SU-DHL-6 (cell line): ENCODE results near the gene KRT36.

Experiments
- H2AFZ ChIP-seq: fragments of 200-600 bp; sonication (generic); 2 replicates; pipeline ENCODE4 v1.6.1; 2014; ENCODE audit warnings: low read depth, mild to moderate bottlenecking, moderate library complexity, mixed read lengths, antibody characterized with exemption, low read length; ENCODE audit not compliant: severe bottlenecking
- H3F3A ChIP-seq: fragments of 200-600 bp; shearing (Covaris generic); 2 replicates; pipeline ENCODE4 v1.6.0; 2016; ENCODE audit warnings: antibody characterized with exemption, mild to moderate bottlenecking; ENCODE audit not compliant: insufficient read depth
- H3K27ac ChIP-seq: fragments of 200-600 bp; sonication (generic); 2 replicates; pipeline ENCODE4 v1.5.1; 2016; ENCODE audit warnings: low read depth, mild to moderate bottlenecking, low read length, moderate library complexity, mixed read lengths
- H3K27me3 ChIP-seq: fragments of 200-600 bp; sonication (generic), shearing (Covaris generic); 2 replicates; pipeline ENCODE4 v1.6.0; 2014; ENCODE audit warnings: mild to moderate bottlenecking, low read length
- H3K36me3 ChIP-seq: fragments of 200-600 bp; sonication (generic); 2 replicates; pipeline ENCODE4 v1.6.1; 2014; ENCODE audit warnings: mild to moderate bottlenecking, low read length, mixed read lengths
- H3K4me2 ChIP-seq: fragments of 300-600, 200-600 bp; shearing (Covaris generic), sonication (generic); 2 replicates; pipeline ENCODE4 v1.6.0; 2014; ENCODE audit warnings: low read length, low read depth, mild to moderate bottlenecking; ENCODE audit not compliant: poor library complexity, severe bottlenecking
- H3K4me3 ChIP-seq: fragments of 200-600 bp; sonication (generic); 2 replicates; pipeline ENCODE4 v1.5.1; 2014; ENCODE audit warnings: antibody characterized with exemption, low read length, mild to moderate bottlenecking, mixed read lengths; ENCODE audit not compliant: insufficient read depth, poor library complexity, severe bottlenecking
- H3K79me2 ChIP-seq: fragments of 200-600 bp; sonication (generic); 2 replicates; pipeline ENCODE4 v1.6.1; 2014; ENCODE audit warnings: mild to moderate bottlenecking, low read length, moderate library complexity; ENCODE audit not compliant: insufficient read depth
- H3K9ac ChIP-seq: fragments of 200-600 bp; sonication (generic); 2 replicates; pipeline ENCODE4 v1.7.0; 2014; ENCODE audit warnings: mild to moderate bottlenecking, low read length
- H3K9me2 ChIP-seq: fragments of 200-600 bp; sonication (generic); replicated peaks from 2 replicates; pipeline ENCODE4 v1.6.1; 2014; ENCODE audit warnings: low read length; ENCODE audit not compliant: insufficient read depth
- H3K9me3 ChIP-seq: fragments of 200-600 bp; sonication (generic); 2 replicates; pipeline ENCODE4 v1.6.1; 2014; ENCODE audit warnings: low read length, mixed read lengths; ENCODE audit not compliant: insufficient read depth
- H4K20me1 ChIP-seq: fragments of 200-600 bp; sonication (generic); 2 replicates; pipeline ENCODE4 v1.6.1; 2014; ENCODE audit warnings: low read depth, mild to moderate bottlenecking, antibody characterized with exemption, low read length, moderate library complexity, mixed read lengths
- CTCF ChIP-seq: fragments of 200-600 bp; sonication (generic); IDR thresholded peaks from one replicate; pipeline ENCODE4 v1.5.1; 2017; ENCODE audit warnings: antibody characterized with exemption, mild to moderate bottlenecking, low read length, moderate library complexity; ENCODE audit not compliant: insufficient read depth, poor library complexity, severe bottlenecking
- EZH2phosphoT487 ChIP-seq: fragments of 200-600 bp; sonication (generic), shearing (Covaris generic); conservative IDR thresholded peaks from 2 replicates; pipeline ENCODE4 v1.6.1; 2018; ENCODE audit warnings: mild to moderate bottlenecking, antibody characterized with exemption, low read length, moderate library complexity, mixed read lengths

Gene KRT36

GRCh38 chr17:41513168-41513547, 23.4 kb upstream of the KRT36 start:
- Histone ChIP-seq H3F3A (no peaks in the 10 kb centered on the region), H3K27ac (no peak overlapping the region), H3K27me3 (no peaks in the 10 kb centered on the region), H3K4me3 (no peak overlapping the region), H3K4me2 (no peak overlapping the region), H3K9ac (no peak overlapping the region), H3K9me2 (no peaks in the 10 kb centered on the region), H3K9me3 (no peaks in the 10 kb centered on the region), H4K20me1 (no peaks in the 10 kb centered on the region), H3K79me2 (no peaks in the 10 kb centered on the region), H3K36me3 (no peaks in the 10 kb centered on the region), H2AFZ (no peak overlapping the region)
- TF ChIP-seq EZH2phosphoT487, result no peak
- TF ChIP-seq CTCF, result no peak

- Histone ChIP-seq H3K9me2 (no peaks in the 10 kb centered on the region), H4K20me1 (no peaks in the 10 kb centered on the region), H3K4me3 (no peak overlapping the region), H3F3A (no peaks in the 10 kb centered on the region), H3K27me3 (no peaks in the 10 kb centered on the region), H3K79me2 (no peaks in the 10 kb centered on the region), H3K9me3 (no peaks in the 10 kb centered on the region), H3K27ac (no peak overlapping the region), H3K9ac (no peak overlapping the region), H2AFZ (no peak overlapping the region), H3K36me3 (no peaks in the 10 kb centered on the region), H3K4me2 (no peak overlapping the region)
- no peak for TF ChIP-seq CTCF
- no peak for TF ChIP-seq EZH2phosphoT487
Observed at GRCh38 chr17:41512546-41513167, 22.9 kb upstream of the KRT36 start.

- Histone ChIP-seq H3K9me3 (no peaks in the 10 kb centered on the region), H3K4me2 (no peak overlapping the region), H3K36me3 (no peaks in the 10 kb centered on the region), H3K27ac (no peak overlapping the region), H4K20me1 (no peaks in the 10 kb centered on the region), H3K79me2 (no peaks in the 10 kb centered on the region), H3K9ac (no peak overlapping the region), H2AFZ (no peak overlapping the region), H3K9me2 (no peaks in the 10 kb centered on the region), H3K27me3 (no peaks in the 10 kb centered on the region), H3K4me3 (no peak overlapping the region), H3F3A (no peaks in the 10 kb centered on the region)
- TF ChIP-seq EZH2phosphoT487 (no peak), CTCF (no peak)
Observed at GRCh38 chr17:41511716-41512115, 22.0 kb upstream of the KRT36 start.

- no peaks in the 10 kb centered on the region for H4K20me1 ChIP-seq
- H3K4me2 ChIP-seq, result no peak overlapping the region
- no peaks in the 10 kb centered on the region for H3K27me3 ChIP-seq
- no peak overlapping the region for H3K9ac ChIP-seq
- no peak overlapping the region for H3K27ac ChIP-seq
- H3K36me3 ChIP-seq, result no peaks in the 10 kb centered on the region
- no peaks in the 10 kb centered on the region for H3F3A ChIP-seq
- H3K79me2 ChIP-seq, result no peaks in the 10 kb centered on the region
- no peak for TF ChIP-seq EZH2phosphoT487
- no peak for TF ChIP-seq CTCF
- H3K4me3 ChIP-seq, result no peak overlapping the region
- no peaks in the 10 kb centered on the region for H3K9me2 ChIP-seq
- no peaks in the 10 kb centered on the region for H3K9me3 ChIP-seq
- H2AFZ ChIP-seq, result no peak overlapping the region
Observed at GRCh38 chr17:41511116-41511515, 21.4 kb upstream of the KRT36 start.
